GM12891 (cell line): ENCODE results near the gene NDUFA12.

Experiments used
- DNase-seq: peaks from one replicate; pipeline ENCODE4 v3.0.0; 2011; ENCODE audit warnings: low spot score; ENCODE audit not compliant: insufficient read length
- FAIRE-seq: peaks from 2 replicates; lab custom pipeline; 2011; peaks lifted over from hg19 to GRCh38; lab: Jason Lieb, UNC
- PAX5 ChIP-seq: IDR thresholded peaks from 2 replicates; pipeline ENCODE4 v1.6.1; 2011; ENCODE audit warnings: low read length, moderate library complexity, mild to moderate bottlenecking; ENCODE audit not compliant: insufficient read depth, severe bottlenecking
- POLR2A ChIP-seq: IDR thresholded peaks from 2 replicates; pipeline ENCODE4 v1.6.1; 2011; ENCODE audit warnings: low read depth, low read length, control low read depth
- POLR2AphosphoS5 ChIP-seq: IDR thresholded peaks from 2 replicates; pipeline ENCODE4 v1.6.1; 2011; ENCODE audit warnings: low read depth, low read length, control low read depth
- POU2F2 ChIP-seq: IDR thresholded peaks from 2 replicates; pipeline ENCODE4 v1.6.1; 2011; ENCODE audit warnings: low read depth, mild to moderate bottlenecking, control low read depth, low read length, moderate library complexity
- SPI1 ChIP-seq: IDR thresholded peaks from 2 replicates; pipeline ENCODE4 v1.6.1; 2011; ENCODE audit warnings: low read depth, low read length, control low read depth
- TAF1 ChIP-seq: IDR thresholded peaks from 2 replicates; pipeline ENCODE4 v1.6.1; 2011; ENCODE audit warnings: low read depth, low read length, control low read depth

The NDUFA12 gene

GRCh38 chr12:94925206-94925605 lies 78.3 kb downstream of the NDUFA12 start:
- no peak for TF ChIP-seq PAX5
- FAIRE-seq (no peak), DNase-seq (no peak)

- TF ChIP-seq POU2F2: no peak
- no peak for TF ChIP-seq SPI1
- TF ChIP-seq TAF1: no peak
- no peak for TF ChIP-seq POLR2A
- no peak for TF ChIP-seq PAX5
- TF ChIP-seq POLR2AphosphoS5: no peak
- no peak for FAIRE-seq
These were observed 80.9 kb downstream of the NDUFA12 start for GRCh38 chr12:94922561-94922960.

More at GRCh38 chr12:94922561-94922960, 80.9 kb downstream of the NDUFA12 start:
- DNase-seq: no peak
